IPS-20b (cell line): ENCODE data around the gene IGSF8.

ENCODE experiments used
- H3K27ac ChIP-seq: one replicate; pipeline ENCODE4 v1.5.1; 2013; ENCODE audit warnings: low read length
- H3K27me3 ChIP-seq: 2 replicates; pipeline ENCODE4 v1.6.1; 2013; ENCODE audit warnings: mild to moderate bottlenecking, low read length, inconsistent platforms; ENCODE audit not compliant: insufficient read depth
- H3K36me3 ChIP-seq: 2 replicates; pipeline ENCODE4 v1.6.1; 2013; ENCODE audit warnings: low read depth, mild to moderate bottlenecking, inconsistent platforms, low read length, moderate library complexity; ENCODE audit not compliant: insufficient read depth
- H3K4me1 ChIP-seq: 2 replicates; pipeline ENCODE4 v1.6.1; 2013; ENCODE audit warnings: mild to moderate bottlenecking, control low read depth, inconsistent platforms, low read length, moderate library complexity; ENCODE audit not compliant: insufficient read depth
- H3K4me3 ChIP-seq: 2 replicates; pipeline ENCODE4 v1.5.1; 2013; ENCODE audit warnings: mild to moderate bottlenecking, low read length, inconsistent platforms
- H3K9ac ChIP-seq: 2 replicates; pipeline ENCODE4 v1.6.1; 2013; ENCODE audit warnings: low read depth, mild to moderate bottlenecking, inconsistent platforms, low read length, moderate library complexity
- H3K9me3 ChIP-seq: 2 replicates; pipeline ENCODE4 v1.6.1; 2013; ENCODE audit warnings: mild to moderate bottlenecking, low read depth, low read length, inconsistent platforms; ENCODE audit not compliant: insufficient read depth

Gene IGSF8, protein sequence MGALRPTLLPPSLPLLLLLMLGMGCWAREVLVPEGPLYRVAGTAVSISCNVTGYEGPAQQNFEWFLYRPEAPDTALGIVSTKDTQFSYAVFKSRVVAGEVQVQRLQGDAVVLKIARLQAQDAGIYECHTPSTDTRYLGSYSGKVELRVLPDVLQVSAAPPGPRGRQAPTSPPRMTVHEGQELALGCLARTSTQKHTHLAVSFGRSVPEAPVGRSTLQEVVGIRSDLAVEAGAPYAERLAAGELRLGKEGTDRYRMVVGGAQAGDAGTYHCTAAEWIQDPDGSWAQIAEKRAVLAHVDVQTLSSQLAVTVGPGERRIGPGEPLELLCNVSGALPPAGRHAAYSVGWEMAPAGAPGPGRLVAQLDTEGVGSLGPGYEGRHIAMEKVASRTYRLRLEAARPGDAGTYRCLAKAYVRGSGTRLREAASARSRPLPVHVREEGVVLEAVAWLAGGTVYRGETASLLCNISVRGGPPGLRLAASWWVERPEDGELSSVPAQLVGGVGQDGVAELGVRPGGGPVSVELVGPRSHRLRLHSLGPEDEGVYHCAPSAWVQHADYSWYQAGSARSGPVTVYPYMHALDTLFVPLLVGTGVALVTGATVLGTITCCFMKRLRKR

DNA sequence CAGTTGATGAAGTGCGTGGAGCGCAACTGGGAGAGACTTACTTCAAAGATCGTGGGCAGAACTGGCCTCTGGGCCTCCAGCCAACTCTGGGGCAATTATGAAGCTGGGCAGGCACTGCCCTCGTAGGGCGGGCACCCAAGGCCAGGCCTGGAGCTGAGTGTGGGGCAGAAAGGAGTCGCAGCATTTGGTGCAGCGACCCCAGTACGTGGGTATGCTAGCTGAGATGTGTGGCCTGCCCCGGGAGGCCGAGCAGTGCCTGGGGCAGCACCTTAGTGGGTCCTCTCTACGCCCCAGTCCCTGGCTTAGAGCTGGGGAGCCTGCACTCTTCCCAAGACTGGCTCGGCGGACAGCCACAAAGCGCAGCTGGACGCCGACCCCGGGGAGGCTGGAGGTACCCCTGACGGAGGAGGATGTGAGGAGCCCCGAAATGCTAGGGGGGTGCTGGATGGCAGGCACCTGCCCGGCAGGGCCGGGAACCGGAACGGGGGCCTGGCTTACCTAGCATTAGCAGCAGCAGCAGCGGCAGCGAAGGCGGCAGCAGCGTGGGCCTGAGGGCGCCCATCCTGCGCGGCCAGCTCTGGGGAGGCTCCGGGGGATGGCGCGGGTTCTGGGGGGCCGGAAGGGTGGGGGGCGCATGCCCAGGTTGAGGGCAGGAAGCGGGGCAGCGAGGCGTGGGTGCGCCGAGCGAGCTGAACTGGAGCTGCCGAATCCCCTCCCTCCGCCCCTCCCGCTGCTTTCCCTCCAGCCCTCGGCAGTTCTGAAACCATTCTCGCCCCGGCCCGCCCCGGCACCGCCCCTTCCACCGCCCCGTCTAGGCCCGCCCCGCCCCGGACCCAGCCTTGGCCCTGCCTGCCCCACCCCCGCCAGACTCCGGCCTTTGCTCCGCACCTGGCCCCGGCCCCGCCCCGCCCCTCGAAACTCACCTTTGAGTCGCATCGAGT is at the start of gene IGSF8:
TSS of gene IGSF8 (minus strand) at position 709 of the 941 bp plus-strand sequence. CDS start at position 562, 147 bp downstream.
- peak within 1 kb of the TSS; percentile 85 for H3K4me3 ChIP-seq
- peaks cover 34% of the 10 kb centered on the region for H3K4me1 ChIP-seq
- peaks cover 23% of the 10 kb centered on the region for H3K36me3 ChIP-seq
- no peak within 1 kb of the TSS for H3K27ac ChIP-seq
- no peaks in the 10 kb centered on the region for H3K9me3 ChIP-seq
- peaks cover 7% of the 10 kb centered on the region; the same call in 1 of the 2 replicates for H3K27me3 ChIP-seq
- H3K9ac ChIP-seq = peak within 1 kb of the TSS; percentile 79; the same call in 1 of the 2 replicates

DNA sequence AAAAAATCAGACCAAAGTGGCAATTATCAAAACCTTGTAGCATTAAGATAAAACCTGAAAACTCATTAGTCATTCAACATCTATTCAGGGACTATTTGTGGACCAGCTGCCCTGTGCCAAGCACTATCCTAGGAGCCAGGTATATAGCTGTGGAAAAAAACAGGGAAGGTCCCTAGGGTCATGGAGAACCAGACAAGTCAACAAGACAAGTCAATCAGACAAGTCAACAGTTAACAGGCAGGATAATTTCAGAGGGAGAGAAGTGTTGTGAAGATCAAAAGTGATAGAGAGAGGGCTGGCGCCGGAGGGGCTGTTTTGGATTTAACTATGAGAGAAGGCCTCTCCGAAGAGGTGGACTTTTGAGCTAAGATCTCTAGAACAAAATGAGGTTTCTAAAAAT is 49.7 kb upstream of the IGSF8 start:
- Histone ChIP-seq H3K4me3 (no peak overlapping the region), H3K36me3 (no peaks in the 10 kb centered on the region), H3K4me1 (no peaks in the 10 kb centered on the region), H3K27ac (no peak overlapping the region), H3K9ac (no peak overlapping the region), H3K27me3 (no peaks in the 10 kb centered on the region), H3K9me3 (no peaks in the 10 kb centered on the region)

DNA sequence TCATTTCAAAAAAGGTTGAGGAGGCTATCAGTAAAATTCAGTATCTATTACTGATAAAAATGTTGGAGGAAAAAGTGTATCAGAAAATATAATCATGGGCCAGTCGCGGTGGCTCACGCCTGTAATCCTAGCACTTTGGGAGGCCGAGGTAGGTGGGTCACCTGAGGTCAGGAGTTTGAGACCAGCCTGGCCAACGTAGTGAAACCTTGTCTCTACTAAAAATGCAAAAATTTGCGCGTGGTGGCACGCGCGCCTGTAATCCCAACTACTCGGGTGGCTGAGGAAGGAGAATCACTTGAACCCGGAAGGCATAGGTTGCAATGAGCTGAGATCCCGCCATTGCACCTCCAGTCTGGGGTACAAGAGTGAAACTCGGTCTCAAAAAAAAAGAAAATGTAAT is 47.7 kb upstream of the IGSF8 start:
- Histone ChIP-seq H3K27ac (no peak overlapping the region), H3K4me1 (no peaks in the 10 kb centered on the region), H3K9me3 (no peaks in the 10 kb centered on the region), H3K27me3 (no peaks in the 10 kb centered on the region), H3K9ac (no peak overlapping the region), H3K4me3 (no peak overlapping the region), H3K36me3 (peaks cover 5% of the 10 kb centered on the region; the same call in 1 of the 2 replicates)

DNA sequence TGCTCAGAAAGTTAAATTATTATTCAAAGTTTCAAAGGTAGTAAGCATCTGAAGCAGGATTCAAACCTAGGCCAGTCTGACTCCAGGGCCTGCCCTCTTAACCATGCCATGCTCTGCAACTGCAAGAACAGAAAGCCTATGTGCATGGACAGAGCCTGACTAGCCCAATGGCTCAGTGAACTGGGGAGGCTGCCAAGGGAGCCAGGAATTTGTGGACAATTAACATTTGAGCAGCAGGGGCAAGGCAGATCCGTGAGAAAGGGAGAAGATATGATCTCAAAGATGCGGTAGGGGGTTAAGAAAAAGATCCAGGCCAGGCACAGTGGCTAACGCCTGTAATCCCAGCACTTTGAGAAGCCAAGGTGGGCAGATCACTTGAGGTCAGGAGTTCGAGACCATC is 46.5 kb upstream of the IGSF8 start:
- Histone ChIP-seq H3K9ac (no peak overlapping the region), H3K36me3 (peaks cover 12% of the 10 kb centered on the region; the same call in 1 of the 2 replicates), H3K9me3 (no peaks in the 10 kb centered on the region), H3K27me3 (no peaks in the 10 kb centered on the region), H3K4me1 (no peaks in the 10 kb centered on the region), H3K4me3 (no peak overlapping the region), H3K27ac (no peak overlapping the region)

DNA sequence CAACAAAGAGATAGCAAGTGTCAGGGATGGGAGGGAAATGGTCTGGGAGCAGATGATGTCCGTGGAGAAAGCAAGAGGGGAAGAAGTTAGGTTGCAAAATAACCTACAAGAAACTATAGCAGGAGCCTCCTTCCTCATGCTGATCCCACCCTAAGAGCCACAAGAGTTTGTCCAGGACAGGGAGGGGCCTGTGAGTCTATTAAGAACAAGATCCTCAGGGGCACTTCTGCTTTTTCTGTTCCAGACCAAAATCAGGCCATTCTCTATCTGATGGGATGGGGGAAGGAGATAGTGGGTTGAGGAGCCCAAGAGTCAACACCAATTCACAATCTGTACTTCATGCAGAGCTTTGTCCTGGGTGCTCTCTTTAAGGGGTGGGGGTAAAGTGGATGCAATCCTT is 45.3 kb upstream of the IGSF8 start:
- H3K9ac ChIP-seq = no peak overlapping the region
- H3K36me3 ChIP-seq = peaks cover 25% of the 10 kb centered on the region; the same call in 1 of the 2 replicates
- H3K27ac ChIP-seq = no peak overlapping the region
- no peaks in the 10 kb centered on the region for H3K4me1 ChIP-seq
- no peak overlapping the region for H3K4me3 ChIP-seq
- no peaks in the 10 kb centered on the region for H3K9me3 ChIP-seq
- H3K27me3 ChIP-seq = no peaks in the 10 kb centered on the region

DNA sequence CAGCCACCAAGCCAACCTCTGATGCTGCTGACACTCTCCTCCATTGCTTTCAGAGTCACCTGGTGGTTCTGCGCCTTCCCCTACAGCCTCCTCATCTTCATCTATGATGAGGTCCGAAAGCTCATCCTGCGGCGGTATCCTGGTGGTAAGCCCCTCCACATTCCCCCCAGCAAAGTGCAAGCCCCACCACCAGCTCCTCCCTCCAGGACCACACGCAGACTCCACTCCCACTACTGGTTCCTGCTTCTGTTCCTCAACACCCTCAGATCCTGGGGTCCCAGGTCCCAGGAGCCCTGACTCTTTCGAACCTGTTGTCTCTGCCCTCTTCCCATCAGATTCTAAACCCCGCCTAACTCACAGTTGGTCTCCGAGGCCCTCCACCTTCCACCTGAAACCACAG is 41.4 kb upstream of the IGSF8 start:
- no peak overlapping the region for H3K9ac ChIP-seq
- no peaks in the 10 kb centered on the region for H3K4me1 ChIP-seq
- no peaks in the 10 kb centered on the region for H3K27me3 ChIP-seq
- no peak overlapping the region for H3K27ac ChIP-seq
- no peak overlapping the region for H3K4me3 ChIP-seq
- H3K9me3 ChIP-seq = no peaks in the 10 kb centered on the region
- H3K36me3 ChIP-seq = peaks cover 59% of the 10 kb centered on the region

DNA sequence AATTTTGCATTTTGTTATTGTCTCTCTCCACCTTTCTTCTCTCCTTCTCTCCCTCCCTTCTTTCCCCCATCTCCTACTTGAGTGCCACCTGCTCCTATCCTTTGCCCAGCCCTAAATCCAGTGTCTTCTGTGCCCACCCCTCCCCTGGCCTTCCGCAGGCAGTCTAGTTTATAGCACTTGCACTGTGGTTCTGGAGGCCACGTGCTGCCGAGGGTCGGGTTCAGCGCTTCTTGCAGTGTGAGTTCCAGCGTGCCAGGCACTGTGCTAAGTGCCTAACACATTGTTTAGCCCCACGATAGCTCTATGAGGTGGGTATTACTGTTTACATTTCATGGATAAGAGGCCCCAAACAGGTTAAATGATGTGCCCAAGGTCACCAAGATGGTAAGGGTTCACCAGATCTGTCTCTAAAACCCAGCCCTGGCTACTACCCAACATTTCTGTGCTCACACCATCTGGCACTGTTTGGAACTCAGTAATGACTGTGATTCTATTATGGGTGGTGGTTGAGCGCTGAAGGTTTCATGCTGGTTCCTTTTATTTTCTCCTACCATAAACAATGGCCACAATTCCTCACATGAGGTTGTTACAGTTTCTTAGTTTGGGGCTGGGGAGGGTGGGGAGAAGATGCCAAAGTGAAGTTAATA is 38.9 kb upstream of the IGSF8 start:
- Histone ChIP-seq H3K4me3 (no peak overlapping the region), H3K27me3 (no peaks in the 10 kb centered on the region), H3K9me3 (no peaks in the 10 kb centered on the region), H3K9ac (no peak overlapping the region), H3K27ac (no peak overlapping the region), H3K36me3 (peaks cover 83% of the 10 kb centered on the region), H3K4me1 (no peaks in the 10 kb centered on the region)

DNA sequence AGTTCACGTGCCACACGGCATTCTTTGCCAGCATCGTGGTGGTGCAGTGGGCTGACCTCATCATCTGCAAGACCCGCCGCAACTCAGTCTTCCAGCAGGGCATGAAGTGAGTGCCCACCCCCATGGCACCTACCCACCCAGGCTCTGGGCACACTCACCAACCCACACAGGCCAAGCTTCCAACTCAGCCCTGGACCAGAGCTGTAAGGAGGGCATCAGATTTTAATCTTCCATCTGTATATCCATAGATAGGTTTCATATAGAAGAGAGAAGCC is 38.4 kb upstream of the IGSF8 start:
- Histone ChIP-seq H3K27ac (no peak overlapping the region), H3K9ac (no peak overlapping the region), H3K27me3 (no peaks in the 10 kb centered on the region), H3K9me3 (no peaks in the 10 kb centered on the region), H3K36me3 (peaks cover 87% of the 10 kb centered on the region), H3K4me3 (no peak overlapping the region), H3K4me1 (no peaks in the 10 kb centered on the region)

DNA sequence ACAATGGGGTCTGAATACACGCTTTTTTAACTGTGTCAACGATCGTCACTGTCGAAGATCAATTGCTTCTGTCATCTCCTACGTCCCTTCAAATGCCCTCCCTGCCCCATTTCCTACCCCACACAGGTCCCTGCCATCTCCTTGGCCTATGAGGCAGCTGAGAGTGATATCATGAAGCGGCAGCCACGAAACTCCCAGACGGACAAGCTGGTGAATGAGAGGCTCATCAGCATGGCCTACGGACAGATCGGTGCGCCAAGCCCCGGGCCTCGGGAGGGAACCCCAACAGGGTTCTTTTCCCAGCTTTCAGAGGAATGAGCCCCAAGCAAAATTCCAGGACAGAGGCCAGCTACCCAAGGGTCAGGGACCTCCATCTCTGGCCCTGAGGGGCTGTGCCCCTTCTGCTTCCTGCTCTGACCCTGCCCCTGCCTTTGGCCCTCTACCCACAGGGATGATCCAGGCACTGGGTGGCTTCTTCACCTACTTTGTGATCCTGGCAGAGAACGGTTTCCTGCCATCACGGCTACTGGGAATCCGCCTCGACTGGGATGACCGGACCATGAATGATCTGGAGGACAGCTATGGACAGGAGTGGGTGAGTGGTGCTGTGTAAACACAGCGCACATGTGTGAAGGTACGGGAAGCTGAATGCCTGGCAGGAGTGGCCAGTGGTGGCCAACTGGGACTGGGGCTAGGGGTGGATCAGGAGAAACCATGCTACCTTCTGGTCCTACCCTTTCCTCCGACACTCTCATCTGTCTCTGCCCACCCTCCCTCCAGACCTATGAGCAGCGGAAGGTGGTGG is 37.9 kb upstream of the IGSF8 start:
- Histone ChIP-seq H3K4me3 (no peak overlapping the region), H3K27me3 (no peaks in the 10 kb centered on the region), H3K27ac (no peak overlapping the region), H3K4me1 (no peaks in the 10 kb centered on the region), H3K9ac (no peak overlapping the region), H3K36me3 (peaks cover 86% of the 10 kb centered on the region), H3K9me3 (no peaks in the 10 kb centered on the region)

DNA sequence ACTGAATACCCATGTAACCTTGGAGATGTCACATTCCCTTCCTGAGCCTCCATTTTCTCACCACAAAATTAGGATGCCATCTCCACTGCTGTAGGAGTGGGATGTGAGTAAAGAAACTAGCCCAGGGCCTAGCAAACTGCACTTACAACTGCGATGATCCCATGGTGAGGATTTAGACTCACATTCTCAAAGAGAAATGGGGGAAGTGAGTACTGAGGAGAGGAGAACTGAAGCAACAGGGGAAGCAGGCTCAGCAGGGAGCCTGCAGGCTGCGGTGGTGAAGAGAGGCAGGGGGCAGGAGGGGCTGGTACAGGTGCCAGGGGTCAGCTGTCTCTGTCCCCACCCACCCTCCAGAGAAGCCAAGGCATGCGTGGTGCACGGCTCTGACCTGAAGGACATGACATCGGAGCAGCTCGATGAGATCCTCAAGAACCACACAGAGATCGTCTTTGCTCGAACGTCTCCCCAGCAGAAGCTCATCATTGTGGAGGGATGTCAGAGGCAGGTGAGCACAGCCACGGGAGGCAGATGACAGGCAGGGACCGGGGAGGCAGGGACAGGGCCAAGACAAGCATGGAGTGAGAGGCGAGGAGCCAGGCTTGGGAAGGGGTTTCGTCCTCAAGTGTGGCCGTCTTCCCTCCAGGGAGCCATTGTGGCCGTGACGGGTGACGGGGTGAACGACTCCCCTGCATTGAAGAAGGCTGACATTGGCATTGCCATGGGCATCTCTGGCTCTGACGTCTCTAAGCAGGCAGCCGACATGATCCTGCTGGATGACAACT is 36.6 kb upstream of the IGSF8 start:
- no peak overlapping the region for H3K27ac ChIP-seq
- no peak overlapping the region for H3K4me3 ChIP-seq
- no peak overlapping the region for H3K9ac ChIP-seq
- H3K9me3 ChIP-seq = no peaks in the 10 kb centered on the region
- H3K4me1 ChIP-seq = no peaks in the 10 kb centered on the region
- H3K27me3 ChIP-seq = no peaks in the 10 kb centered on the region
- H3K36me3 ChIP-seq = peaks cover 93% of the 10 kb centered on the region
